Endodermal cell (in vitro differentiated cells): ENCODE data around the gene RNF32. TPM values are rescaled to one million over a fixed set of nuclear protein-coding genes. Genes with fewer than 3 reads are reported as not detected.

Experiments used
- DNase-seq: peaks from one replicate; pipeline ENCODE4 v3.0.0-alpha.2; 2017
- H3K27ac ChIP-seq: 2 replicates; pipeline ENCODE4 v1.5.1; 2013; ENCODE audit warnings: mild to moderate bottlenecking, low read depth, low read length, moderate library complexity
- H3K27me3 ChIP-seq: 2 replicates; pipeline ENCODE4 v1.6.1; 2013; ENCODE audit warnings: mild to moderate bottlenecking, low read length, moderate library complexity; ENCODE audit not compliant: insufficient read depth, control insufficient read depth, poor library complexity, severe bottlenecking
- H3K36me3 ChIP-seq: 2 replicates; pipeline ENCODE4 v1.7.0; 2013; ENCODE audit warnings: mild to moderate bottlenecking, low read length, moderate library complexity; ENCODE audit not compliant: control insufficient read depth, insufficient read depth
- H3K4me1 ChIP-seq: one replicate; pipeline ENCODE4 v1.7.0; 2013; ENCODE audit warnings: low read length; ENCODE audit not compliant: control insufficient read depth, insufficient read depth
- H3K4me3 ChIP-seq: 2 replicates; pipeline ENCODE4 v1.5.1; 2013; ENCODE audit warnings: mild to moderate bottlenecking, low read length, moderate library complexity
- H3K9ac ChIP-seq: 2 replicates; pipeline ENCODE4 v1.6.1; 2013; ENCODE audit warnings: mild to moderate bottlenecking, low read length, moderate library complexity; ENCODE audit not compliant: poor library complexity, severe bottlenecking; ENCODE audit errors: extremely low read depth
- H3K9me3 ChIP-seq: 2 replicates; pipeline ENCODE4 v1.6.1; 2013; ENCODE audit warnings: mild to moderate bottlenecking, low read length, moderate library complexity; ENCODE audit not compliant: control insufficient read depth
- H3K27ac Mint-ChIP-seq: 2 replicates; pipeline ENCODE4 v1.8.0; 2020; ENCODE audit warnings: mixed read lengths
- H3K27me3 Mint-ChIP-seq: 2 replicates; pipeline ENCODE4 v1.8.0; 2021; ENCODE audit warnings: mild to moderate bottlenecking, mixed read lengths; ENCODE audit not compliant: insufficient read depth
- H3K36me3 Mint-ChIP-seq: 2 replicates; pipeline ENCODE4 v1.8.0; 2020; ENCODE audit warnings: low read depth, mixed read lengths
- H3K4me1 Mint-ChIP-seq: 2 replicates; pipeline ENCODE4 v1.8.0; 2020; ENCODE audit warnings: mixed read lengths
- H3K4me3 Mint-ChIP-seq: 2 replicates; pipeline ENCODE4 v1.8.0; 2020; ENCODE audit warnings: mild to moderate bottlenecking, moderate library complexity, mixed read lengths
- H3K9me3 Mint-ChIP-seq: 2 replicates; pipeline ENCODE4 v1.8.0; 2020; ENCODE audit warnings: mild to moderate bottlenecking, mixed read lengths
- WGBS, 2 experiments: methylation state at CpG; one replicate each; pipeline versions ENCODE4 v1.1.5 to v1.1.7; 2013; ENCODE audit warnings: missing lambda C conversion rate in 2 of 2, mixed read lengths in 1 of 2; ENCODE audit not compliant: insufficient coverage in 1 of 2, insufficient read length in 1 of 2; 5-methylcytosine and 5-hydroxymethylcytosine counted together
- total RNA-seq, 2 donors: library from RNA; stranded (reverse); fragmentation: NEBNext Ultra II Directional in 1 of 2; extraction: Animal tissue kit (Norgen Biotek cat#: 25700) in 1 of 2; gene quantifications; 2 replicates in 1 of 2; 3 replicates in 1 of 2; pipeline ENCODE4 v1.2.1, GENCODE V29; 2021
- TF ChIP-seq, protein P1 (sequence below): fragments of 200-600 bp; sonication (generic); conservative IDR thresholded peaks from 2 replicates; pipeline ENCODE4 v1.5.0; 2021; ENCODE audit warnings: antibody characterized with exemption, mild to moderate bottlenecking

Gene RNF32
- total RNA-seq, 2 donors from 2014 or later, result 1.1 to 2.5 TPM

- no peaks in the 10 kb centered on the region for H3K4me1 Mint-ChIP-seq
- H3K9me3 Mint-ChIP-seq, result peaks cover 36% of the 10 kb centered on the region
- Histone ChIP-seq H3K9ac (no peak overlapping the region), H3K36me3 (no peaks in the 10 kb centered on the region), H3K9me3 (peaks cover 31% of the 10 kb centered on the region), H3K27me3 (no peaks in the 10 kb centered on the region), H3K27ac (no peak overlapping the region), H3K4me1 (no peaks in the 10 kb centered on the region), H3K4me3 (no peak overlapping the region)
- no peak overlapping the region for H3K27ac Mint-ChIP-seq
- peaks cover 11% of the 10 kb centered on the region for H3K36me3 Mint-ChIP-seq
- TF ChIP-seq, protein P1, sequence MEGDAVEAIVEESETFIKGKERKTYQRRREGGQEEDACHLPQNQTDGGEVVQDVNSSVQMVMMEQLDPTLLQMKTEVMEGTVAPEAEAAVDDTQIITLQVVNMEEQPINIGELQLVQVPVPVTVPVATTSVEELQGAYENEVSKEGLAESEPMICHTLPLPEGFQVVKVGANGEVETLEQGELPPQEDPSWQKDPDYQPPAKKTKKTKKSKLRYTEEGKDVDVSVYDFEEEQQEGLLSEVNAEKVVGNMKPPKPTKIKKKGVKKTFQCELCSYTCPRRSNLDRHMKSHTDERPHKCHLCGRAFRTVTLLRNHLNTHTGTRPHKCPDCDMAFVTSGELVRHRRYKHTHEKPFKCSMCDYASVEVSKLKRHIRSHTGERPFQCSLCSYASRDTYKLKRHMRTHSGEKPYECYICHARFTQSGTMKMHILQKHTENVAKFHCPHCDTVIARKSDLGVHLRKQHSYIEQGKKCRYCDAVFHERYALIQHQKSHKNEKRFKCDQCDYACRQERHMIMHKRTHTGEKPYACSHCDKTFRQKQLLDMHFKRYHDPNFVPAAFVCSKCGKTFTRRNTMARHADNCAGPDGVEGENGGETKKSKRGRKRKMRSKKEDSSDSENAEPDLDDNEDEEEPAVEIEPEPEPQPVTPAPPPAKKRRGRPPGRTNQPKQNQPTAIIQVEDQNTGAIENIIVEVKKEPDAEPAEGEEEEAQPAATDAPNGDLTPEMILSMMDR, result no peak
- no peaks in the 10 kb centered on the region for H3K27me3 Mint-ChIP-seq
- H3K4me3 Mint-ChIP-seq, result no peak overlapping the region
- WGBS, 2 experiments, result 94 to 97% methylated on average over 4 to 7 of the region's 7 CpGs
- DNase-seq, result no peak
These were observed 14.2 kb upstream of the RNF32 start for GRCh38 chr7:156626220-156626895.

DNA sequence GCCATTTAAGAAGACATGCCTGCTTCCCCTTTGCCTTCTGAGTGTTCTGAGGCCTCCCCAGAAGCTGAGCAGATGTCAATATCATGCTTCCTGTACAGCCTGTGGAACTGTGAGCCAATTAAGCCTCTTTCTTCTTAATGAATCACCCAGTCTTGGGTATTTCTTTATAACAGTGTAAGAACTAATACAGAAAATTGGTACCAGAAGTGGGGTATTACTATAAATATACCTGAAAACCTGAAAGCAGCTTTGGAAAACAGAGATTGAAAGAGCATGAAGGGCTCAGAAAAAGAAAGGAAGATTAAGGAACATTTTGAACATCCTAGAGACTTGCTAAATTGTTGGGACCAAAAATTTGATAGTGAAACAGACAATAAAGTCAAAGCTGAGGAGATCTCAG lies 12.0 kb upstream of the RNF32 start:
- no peak for DNase-seq
- Mint-ChIP-seq H3K9me3 (peaks cover 29% of the 10 kb centered on the region), H3K4me1 (no peaks in the 10 kb centered on the region), H3K27ac (no peak overlapping the region), H3K27me3 (no peaks in the 10 kb centered on the region), H3K36me3 (peaks cover 7% of the 10 kb centered on the region), H3K4me3 (no peak overlapping the region)
- Histone ChIP-seq H3K27ac (no peak overlapping the region), H3K9me3 (peaks cover 24% of the 10 kb centered on the region), H3K36me3 (no peaks in the 10 kb centered on the region), H3K27me3 (no peaks in the 10 kb centered on the region), H3K4me1 (no peaks in the 10 kb centered on the region), H3K4me3 (no peak overlapping the region), H3K9ac (no peak overlapping the region)
- TF ChIP-seq, protein P1, result no peak

GRCh38 chr7:156629873-156630272 lies 10.7 kb upstream of the RNF32 start:
- TF ChIP-seq, protein P1, result no peak
- DNase-seq, result no peak
- H3K27ac ChIP-seq, result no peak overlapping the region
- WGBS, 2 experiments, result 91% methylated on average over 2 of the region's 2 CpGs; no CpG with 5 or more reads in 1 of the 2 experiments
- H3K4me1 Mint-ChIP-seq, result no peaks in the 10 kb centered on the region
- no peak overlapping the region for H3K9ac ChIP-seq
- H3K27me3 ChIP-seq, result no peaks in the 10 kb centered on the region
- no peaks in the 10 kb centered on the region for H3K27me3 Mint-ChIP-seq
- H3K9me3 ChIP-seq, result peaks cover 24% of the 10 kb centered on the region
- peaks cover 29% of the 10 kb centered on the region for H3K9me3 Mint-ChIP-seq
- peaks cover 7% of the 10 kb centered on the region for H3K36me3 Mint-ChIP-seq
- no peaks in the 10 kb centered on the region for H3K4me1 ChIP-seq
- no peak overlapping the region for H3K4me3 Mint-ChIP-seq
- H3K36me3 ChIP-seq, result no peaks in the 10 kb centered on the region
- no peak overlapping the region for H3K27ac Mint-ChIP-seq
- no peak overlapping the region for H3K4me3 ChIP-seq
